GM12873 (cell line): ENCODE data around the gene DPP3.

Experiments used
- TF ChIP-seq, protein P1 (sequence below): IDR thresholded peaks from 2 replicates; pipeline ENCODE4 v1.5.1; 2012; ENCODE audit warnings: low read depth, mild to moderate bottlenecking, moderate library complexity, low read length, control low read depth; ENCODE audit not compliant: insufficient read depth; ENCODE audit errors: missing control alignments

The DPP3 gene

DNA sequence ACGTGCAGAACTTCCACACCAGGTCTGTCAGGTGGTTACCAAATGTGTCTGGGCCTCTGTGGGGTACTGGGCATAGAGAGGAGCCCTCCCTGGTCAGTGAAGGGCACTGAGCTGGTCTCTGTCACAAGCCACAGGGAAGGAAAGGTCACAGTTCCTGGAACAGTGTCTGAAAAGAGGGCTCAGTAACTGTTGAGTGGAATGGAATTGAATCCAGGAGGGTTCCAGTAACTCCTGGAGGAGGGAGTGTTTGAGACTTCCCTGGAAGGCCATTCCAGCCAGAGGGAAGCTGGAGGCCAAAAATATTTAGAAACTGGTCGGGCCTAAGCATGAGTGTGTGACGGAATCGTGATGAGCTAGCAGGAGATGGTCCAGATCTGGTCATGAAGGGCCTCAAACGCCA lies 74.4 kb downstream of the DPP3 start:
- TF ChIP-seq, protein P1, sequence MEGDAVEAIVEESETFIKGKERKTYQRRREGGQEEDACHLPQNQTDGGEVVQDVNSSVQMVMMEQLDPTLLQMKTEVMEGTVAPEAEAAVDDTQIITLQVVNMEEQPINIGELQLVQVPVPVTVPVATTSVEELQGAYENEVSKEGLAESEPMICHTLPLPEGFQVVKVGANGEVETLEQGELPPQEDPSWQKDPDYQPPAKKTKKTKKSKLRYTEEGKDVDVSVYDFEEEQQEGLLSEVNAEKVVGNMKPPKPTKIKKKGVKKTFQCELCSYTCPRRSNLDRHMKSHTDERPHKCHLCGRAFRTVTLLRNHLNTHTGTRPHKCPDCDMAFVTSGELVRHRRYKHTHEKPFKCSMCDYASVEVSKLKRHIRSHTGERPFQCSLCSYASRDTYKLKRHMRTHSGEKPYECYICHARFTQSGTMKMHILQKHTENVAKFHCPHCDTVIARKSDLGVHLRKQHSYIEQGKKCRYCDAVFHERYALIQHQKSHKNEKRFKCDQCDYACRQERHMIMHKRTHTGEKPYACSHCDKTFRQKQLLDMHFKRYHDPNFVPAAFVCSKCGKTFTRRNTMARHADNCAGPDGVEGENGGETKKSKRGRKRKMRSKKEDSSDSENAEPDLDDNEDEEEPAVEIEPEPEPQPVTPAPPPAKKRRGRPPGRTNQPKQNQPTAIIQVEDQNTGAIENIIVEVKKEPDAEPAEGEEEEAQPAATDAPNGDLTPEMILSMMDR, result no peak

DNA sequence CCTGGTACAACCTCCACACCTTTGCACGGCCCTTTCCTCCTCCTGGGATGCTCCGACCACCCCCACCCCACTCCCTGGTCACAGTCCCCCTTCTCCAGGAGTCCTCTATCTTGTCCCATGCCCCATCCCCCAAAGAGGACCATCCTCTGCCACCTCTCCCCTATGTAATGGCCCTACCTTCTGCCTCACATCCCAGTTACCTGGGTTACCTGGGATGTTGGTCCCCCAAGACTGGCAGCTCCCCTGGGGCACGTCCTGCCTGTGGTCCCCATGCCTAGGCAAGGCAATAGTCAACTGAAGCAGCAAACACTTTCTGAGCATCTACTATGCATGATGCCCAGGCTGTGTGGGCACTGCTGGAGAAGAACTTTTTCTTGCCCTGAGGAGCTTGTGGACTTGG lies 75.2 kb downstream of the DPP3 start:
- TF ChIP-seq, protein P1, result no peak

DNA sequence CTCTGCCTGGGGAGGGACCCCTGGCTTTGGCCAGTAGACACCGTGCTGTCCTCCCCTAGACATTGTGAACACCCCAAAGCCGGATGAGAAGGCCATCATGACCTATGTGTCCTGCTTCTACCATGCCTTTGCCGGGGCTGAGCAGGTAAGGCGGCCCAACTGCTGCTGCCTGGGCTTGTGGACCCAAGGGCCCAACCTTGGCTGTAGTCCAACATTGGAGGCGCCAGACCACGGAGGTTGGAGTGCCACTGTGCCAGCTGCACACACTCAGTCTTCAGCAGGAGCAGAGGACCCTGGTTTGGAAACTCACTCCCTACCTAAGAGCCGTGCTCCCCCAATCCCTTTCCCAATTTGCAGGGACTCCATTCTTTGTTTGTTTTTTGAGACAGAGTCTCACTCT lies 75.9 kb downstream of the DPP3 start:
- TF ChIP-seq, protein P1, result no peak

DNA sequence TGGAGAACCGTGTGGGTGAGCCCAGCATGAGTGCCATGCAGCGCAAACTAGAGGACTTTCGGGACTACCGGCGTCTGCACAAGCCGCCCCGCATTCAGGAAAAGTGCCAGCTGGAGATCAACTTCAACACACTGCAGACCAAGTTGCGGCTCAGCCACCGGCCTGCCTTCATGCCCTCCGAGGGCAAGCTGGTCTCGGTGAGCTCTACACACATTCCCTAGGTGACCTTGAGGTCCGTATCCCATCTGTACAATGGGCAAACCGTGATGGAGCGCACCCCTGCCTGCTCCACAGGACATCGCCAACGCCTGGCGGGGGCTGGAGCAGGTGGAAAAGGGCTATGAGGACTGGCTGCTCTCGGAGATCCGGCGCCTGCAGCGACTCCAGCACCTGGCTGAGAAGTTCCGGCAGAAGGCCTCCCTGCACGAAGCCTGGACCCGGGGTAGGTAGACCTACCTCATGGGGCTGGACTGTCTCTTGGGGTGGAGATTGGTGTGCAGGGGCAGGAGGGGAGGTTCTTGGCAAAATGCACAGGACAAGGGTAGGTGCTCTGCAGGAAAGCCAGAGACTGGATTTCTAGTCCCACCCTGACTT lies 77.6 kb downstream of the DPP3 start:
- TF ChIP-seq, protein P1, result no peak
